AG04450 (cell line): Measurements from ENCODE around the gene GOLGA1. TPM values are rescaled to one million over a fixed set of nuclear protein-coding genes. Genes with fewer than 3 reads are reported as not detected.

Experiments used
- CTCF ChIA-PET: fragments of 300-600, 350-600 bp; formaldehyde crosslinking; extraction: SDS; loops from one replicate; lab custom pipeline; 2022; ENCODE audit warnings: antibody characterized with exemption, inconsistent platforms; lab: Charles Lee
- POLR2A ChIA-PET: fragments of 350-600 bp; formaldehyde crosslinking; extraction: SDS; loops from one replicate; lab custom pipeline; 2021; ENCODE audit warnings: antibody characterized with exemption, inconsistent platforms; lab: Yijun Ruan, JAX
- DNase-seq: peaks from one replicate; pipeline ENCODE4 v3.0.0-alpha.2; 2011; ENCODE audit warnings: low read depth, low spot score
- H3K27ac ChIP-seq: one replicate; pipeline ENCODE4 v1.5.1; 2012; ENCODE audit warnings: low read depth, low read length, control low read depth
- H3K27me3 ChIP-seq: one replicate; pipeline ENCODE4 v1.6.0; 2012; ENCODE audit warnings: low read length; ENCODE audit not compliant: control insufficient read depth, insufficient read depth
- H3K4me3 ChIP-seq: 2 replicates; pipeline ENCODE4 v1.5.1; 2011; ENCODE audit warnings: mild to moderate bottlenecking, low read depth, low read length, control low read depth
- H3K9me3 ChIP-seq: 2 replicates; pipeline ENCODE4 v1.5.1; 2012; ENCODE audit warnings: low read length; ENCODE audit not compliant: control insufficient read depth, insufficient read depth
- polyA plus RNA-seq: library from polyadenylated mRNA; depleted of rRNA; stranded (reverse); fragments of >200 nt; gene quantifications from 2 replicates; pipeline ENCODE4 v1.2.3, GENCODE V29; 2011
- TF ChIP-seq, protein P1 (sequence below): IDR thresholded peaks from 2 replicates; pipeline ENCODE4 v1.5.1; 2011; ENCODE audit warnings: low read depth, low read length, control low read depth, inconsistent platforms

GOLGA1 gene
- polyA plus RNA-seq, 1 experiment, result 13.1 TPM

DNA sequence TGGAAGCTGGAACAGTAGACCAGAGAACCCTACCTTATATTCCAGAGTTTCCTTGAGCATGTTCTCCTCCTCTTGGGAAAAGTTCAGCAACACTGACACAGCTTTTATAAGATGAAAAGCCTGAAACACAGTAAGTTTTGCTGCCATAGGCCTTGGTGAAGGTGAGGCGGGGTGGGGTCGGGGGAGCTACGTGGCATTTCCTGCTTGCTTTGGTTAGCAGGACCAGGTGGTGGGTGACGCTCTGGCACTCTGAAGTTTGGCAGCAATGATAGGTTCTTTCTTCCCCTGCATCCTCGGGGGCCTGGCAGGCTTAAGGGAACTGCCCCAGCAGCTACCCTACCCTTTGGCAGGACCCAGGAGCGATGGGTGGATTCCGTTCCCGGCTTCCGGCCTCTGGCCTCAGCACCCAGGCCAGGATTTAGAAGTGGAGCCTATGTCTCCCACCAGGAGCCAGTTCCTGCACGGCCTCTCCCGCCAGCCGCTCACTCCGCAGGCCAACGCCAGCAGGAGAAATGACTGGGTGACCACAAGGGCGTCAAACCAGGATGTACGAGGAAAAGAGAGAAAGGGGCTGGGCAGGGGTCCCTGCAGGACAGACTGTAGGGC is 59.6 kb downstream of the GOLGA1 start:
- Histone ChIP-seq H3K27me3 (no peaks in the 10 kb centered on the region), H3K4me3 (no peak overlapping the region), H3K9me3 (no peaks in the 10 kb centered on the region; the same call in 1 of the 2 replicates), H3K27ac (no peak overlapping the region)
- TF ChIP-seq, protein P1, sequence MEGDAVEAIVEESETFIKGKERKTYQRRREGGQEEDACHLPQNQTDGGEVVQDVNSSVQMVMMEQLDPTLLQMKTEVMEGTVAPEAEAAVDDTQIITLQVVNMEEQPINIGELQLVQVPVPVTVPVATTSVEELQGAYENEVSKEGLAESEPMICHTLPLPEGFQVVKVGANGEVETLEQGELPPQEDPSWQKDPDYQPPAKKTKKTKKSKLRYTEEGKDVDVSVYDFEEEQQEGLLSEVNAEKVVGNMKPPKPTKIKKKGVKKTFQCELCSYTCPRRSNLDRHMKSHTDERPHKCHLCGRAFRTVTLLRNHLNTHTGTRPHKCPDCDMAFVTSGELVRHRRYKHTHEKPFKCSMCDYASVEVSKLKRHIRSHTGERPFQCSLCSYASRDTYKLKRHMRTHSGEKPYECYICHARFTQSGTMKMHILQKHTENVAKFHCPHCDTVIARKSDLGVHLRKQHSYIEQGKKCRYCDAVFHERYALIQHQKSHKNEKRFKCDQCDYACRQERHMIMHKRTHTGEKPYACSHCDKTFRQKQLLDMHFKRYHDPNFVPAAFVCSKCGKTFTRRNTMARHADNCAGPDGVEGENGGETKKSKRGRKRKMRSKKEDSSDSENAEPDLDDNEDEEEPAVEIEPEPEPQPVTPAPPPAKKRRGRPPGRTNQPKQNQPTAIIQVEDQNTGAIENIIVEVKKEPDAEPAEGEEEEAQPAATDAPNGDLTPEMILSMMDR, result no peak
- no peak for DNase-seq
- CTCF ChIA-PET, result no interaction called here
- POLR2A ChIA-PET, result no interaction called here

DNA sequence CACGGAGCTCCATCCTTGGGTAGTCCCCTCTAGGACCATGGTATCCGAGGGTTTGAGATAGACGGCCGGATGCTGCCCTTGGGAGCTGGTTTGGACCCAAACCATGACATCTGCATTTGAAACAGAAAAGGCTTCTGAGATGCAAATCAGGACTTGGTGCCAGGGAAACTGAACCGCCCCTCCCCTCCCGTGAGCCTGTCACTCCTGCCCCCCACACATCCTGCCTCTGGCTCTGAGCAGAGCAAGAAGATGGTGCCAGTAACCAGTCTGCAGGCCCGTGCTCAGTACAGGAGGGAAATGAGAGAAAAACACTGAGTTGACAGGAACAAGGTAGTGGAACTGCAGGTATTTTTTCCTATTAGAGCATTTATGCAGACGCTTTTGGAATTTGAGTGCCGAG is 60.4 kb downstream of the GOLGA1 start:
- Histone ChIP-seq H3K9me3 (no peaks in the 10 kb centered on the region; the same call in 1 of the 2 replicates), H3K27ac (no peak overlapping the region), H3K4me3 (no peak overlapping the region), H3K27me3 (no peaks in the 10 kb centered on the region)
- POLR2A ChIA-PET, result no interaction called here
- CTCF ChIA-PET, result no interaction called here
- no peak for DNase-seq
- TF ChIP-seq, protein P1, result no peak

DNA sequence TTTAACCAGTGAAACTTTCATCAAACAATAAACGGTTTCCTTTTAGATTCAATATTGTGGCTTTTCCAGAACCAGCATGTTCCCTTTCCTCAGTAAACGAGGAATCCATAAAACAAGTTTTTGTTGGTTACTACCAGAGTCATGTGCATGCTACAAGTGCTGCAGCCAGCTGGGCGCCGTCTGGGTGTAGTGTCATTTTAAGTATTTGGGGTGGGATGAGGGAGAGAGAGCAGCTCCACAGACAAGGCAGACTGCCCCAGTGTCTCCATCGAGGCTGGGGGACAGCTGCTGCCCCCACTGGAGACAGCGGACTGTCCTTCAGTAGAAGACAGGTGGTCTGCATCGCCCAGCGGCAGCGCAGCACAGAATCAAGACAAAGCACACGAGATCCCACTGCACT is 61.7 kb downstream of the GOLGA1 start:
- ChIA-PET POLR2A (no interaction called here), CTCF (no interaction called here)
- no peaks in the 10 kb centered on the region for H3K27me3 ChIP-seq
- no peaks in the 10 kb centered on the region; the same call in 1 of the 2 replicates for H3K9me3 ChIP-seq
- H3K4me3 ChIP-seq, result no peak overlapping the region
- DNase-seq, result no peak
- H3K27ac ChIP-seq, result peak overlapping the region; percentile 21
- TF ChIP-seq, protein P1, result no peak

DNA sequence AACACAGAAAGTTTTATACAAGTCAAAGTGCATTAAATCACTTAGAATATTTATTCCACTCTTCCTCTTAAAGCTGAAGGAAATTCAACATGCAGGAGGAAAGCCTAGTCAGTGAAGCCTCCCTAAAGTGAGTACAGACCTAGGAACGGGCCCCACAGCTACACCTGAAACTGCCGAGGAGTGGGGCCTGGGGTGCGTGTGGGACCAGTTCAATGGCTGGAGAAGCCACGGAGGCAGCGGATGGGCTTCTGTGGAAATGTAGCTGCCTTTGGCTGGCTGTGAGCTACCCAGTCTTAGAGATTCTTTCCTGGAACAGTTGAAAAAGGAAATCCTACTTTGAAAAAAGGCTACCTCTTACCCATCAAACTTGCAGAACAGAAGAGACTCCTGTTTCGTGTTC is 62.4 kb downstream of the GOLGA1 start:
- no peaks in the 10 kb centered on the region for H3K27me3 ChIP-seq
- DNase-seq, result no peak
- H3K9me3 ChIP-seq, result no peaks in the 10 kb centered on the region; the same call in 1 of the 2 replicates
- ChIA-PET CTCF (interaction anchor here (1.3 to 1.7 kb wide), 2 partner anchors 15 to 25 kb away, joined by 3 to 7 read pairs; partner anchors contain the start of gene WDR38), POLR2A (interaction anchor here (0.5 to 1.2 kb wide), 2 partner anchors 18 to 44 kb away, joined by 3 to 4 read pairs; no protein-coding TSS in a partner anchor)
- TF ChIP-seq, protein P1, result no peak
- no peak overlapping the region for H3K27ac ChIP-seq
- H3K4me3 ChIP-seq, result no peak overlapping the region

DNA sequence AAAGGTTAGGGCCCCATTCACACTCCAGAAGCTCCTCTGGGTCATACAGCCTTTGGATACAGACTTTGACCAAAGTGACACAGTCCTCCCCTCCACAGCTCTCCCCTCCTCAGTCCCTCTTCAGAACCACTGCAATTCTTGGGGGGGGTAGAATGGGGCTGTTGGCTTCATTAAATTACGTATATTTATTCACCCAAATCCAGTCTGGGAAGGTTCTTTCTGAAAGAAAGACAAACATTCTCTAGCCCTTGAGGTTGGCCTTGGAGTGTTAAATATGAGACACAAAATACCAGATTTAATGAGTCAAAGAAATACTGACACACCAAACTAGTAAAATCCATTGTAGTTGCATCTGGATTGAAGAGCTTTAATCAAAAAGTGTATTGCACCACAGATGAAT is 62.9 kb downstream of the GOLGA1 start:
- ChIA-PET POLR2A (interaction anchor here (1.0 to 1.2 kb wide), 2 partner anchors 16 to 17 kb away, joined by 3 to 10 read pairs; partner anchors contain the start of genes ARPC5L and RPL35), CTCF (interaction anchor here (0.9 to 1.7 kb wide), 3 partner anchors 16 to 25 kb away, joined by 3 to 7 read pairs (median 3); partner anchors contain the start of gene WDR38)
- TF ChIP-seq, protein P1, result no peak
- H3K27me3 ChIP-seq, result no peaks in the 10 kb centered on the region
- no peak overlapping the region for H3K27ac ChIP-seq
- DNase-seq, result no peak
- no peaks in the 10 kb centered on the region; the same call in 1 of the 2 replicates for H3K9me3 ChIP-seq
- H3K4me3 ChIP-seq, result no peak overlapping the region
